Dermis blood vessel endothelial cell (primary cell): Measurements from ENCODE around the gene FAM50A. TPM values are rescaled to one million over a fixed set of nuclear protein-coding genes. Genes with fewer than 3 reads are reported as not detected.

ENCODE experiments used
- DNase-seq: peaks from one replicate; pipeline ENCODE4 v3.0.0; 2010
- total RNA-seq: library from RNA; depleted of rRNA; stranded (reverse); fragments of >200 nt; gene quantifications from 2 replicates; pipeline ENCODE4 v1.2.3, GENCODE V29; 2014

Gene FAM50A
- total RNA-seq, 1 donor from 2014 or later = 58.0 TPM

DNA sequence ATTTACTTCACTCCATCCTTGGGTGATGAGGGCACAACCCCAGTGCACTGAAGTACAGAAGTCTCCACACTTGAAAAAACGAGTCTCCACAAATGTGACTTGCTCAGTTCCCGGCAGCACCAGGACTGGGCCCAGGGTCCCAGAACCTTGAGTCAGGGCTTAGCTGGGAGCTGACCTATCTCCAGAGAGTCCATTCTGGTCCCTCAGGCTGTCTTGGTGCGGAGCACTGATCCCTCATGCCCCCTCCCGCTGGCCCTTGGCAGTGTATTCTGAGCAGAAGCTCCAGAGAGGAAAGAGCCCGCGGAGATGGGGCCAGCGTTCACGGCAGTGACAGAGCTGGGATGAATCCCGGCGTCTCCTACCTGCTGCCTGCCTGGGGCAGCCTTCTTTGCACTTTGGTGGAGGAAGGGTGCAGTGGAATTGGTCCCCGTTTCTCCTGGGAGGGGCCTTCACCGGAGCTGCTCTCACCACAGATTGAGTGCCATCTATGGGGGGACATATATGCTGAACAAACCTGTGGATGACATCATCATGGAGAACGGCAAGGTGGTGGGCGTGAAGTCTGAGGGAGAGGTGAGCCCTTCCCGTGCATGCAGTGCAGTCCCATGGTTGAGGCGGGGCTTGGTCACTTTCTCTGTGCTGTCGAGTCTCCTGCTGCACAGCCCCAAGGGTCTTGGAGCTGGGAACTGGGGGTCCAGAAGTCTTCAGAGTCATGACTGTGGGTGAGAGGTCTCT is 3.2 kb upstream of the FAM50A start:
- DNase-seq = no peak

DNA sequence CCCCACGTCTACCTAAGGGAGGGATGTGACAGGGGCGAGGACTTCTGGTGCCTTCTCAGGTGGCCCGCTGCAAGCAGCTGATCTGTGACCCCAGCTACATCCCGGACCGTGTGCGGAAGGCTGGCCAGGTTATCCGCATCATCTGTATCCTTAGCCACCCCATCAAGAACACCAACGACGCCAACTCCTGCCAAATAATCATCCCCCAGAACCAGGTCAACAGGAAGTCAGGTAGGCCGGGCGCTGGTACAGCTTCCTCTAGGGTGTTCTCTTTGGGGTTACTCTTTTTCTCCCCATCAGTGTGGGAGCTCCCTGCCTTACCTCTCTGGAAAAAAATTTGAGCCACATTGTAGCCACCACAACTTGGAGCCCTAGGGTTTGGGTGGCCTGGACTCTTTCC is 2.4 kb upstream of the FAM50A start:
- no peak for DNase-seq

DNA sequence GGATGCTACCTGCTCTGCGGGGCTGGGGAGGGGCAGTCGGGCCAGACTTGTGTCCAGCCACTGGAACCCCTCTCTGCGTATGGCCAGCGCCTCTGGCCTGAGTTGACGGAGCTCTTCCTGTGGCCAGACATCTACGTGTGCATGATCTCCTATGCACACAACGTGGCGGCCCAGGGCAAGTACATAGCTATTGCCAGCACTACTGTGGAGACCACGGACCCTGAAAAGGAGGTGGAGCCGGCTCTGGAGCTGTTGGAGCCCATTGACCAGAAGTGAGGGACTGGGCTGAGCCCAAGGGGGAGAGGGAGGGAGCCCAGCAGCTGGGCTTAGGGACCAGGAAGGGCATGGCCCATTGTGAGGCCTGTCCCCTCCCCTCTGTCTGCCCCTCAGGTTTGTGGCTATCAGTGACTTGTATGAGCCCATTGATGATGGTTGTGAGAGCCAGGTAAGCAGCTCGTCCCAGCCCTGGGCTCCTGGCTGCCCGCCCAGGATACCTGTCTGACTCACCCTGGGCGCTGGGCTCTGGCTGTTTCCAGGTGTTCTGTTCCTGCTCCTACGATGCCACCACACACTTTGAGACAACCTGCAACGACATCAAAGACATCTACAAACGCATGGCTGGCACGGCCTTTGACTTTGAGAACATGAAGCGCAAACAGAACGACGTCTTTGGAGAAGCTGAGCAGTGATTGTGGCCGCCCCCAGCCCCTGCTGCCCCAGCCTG is 1.8 kb upstream of the FAM50A start:
- DNase-seq = no peak

- DNase-seq = peak; percentile 9
These were observed 446 bp upstream of the FAM50A start for GRCh38 chrX:154443479-154443910.

DNA sequence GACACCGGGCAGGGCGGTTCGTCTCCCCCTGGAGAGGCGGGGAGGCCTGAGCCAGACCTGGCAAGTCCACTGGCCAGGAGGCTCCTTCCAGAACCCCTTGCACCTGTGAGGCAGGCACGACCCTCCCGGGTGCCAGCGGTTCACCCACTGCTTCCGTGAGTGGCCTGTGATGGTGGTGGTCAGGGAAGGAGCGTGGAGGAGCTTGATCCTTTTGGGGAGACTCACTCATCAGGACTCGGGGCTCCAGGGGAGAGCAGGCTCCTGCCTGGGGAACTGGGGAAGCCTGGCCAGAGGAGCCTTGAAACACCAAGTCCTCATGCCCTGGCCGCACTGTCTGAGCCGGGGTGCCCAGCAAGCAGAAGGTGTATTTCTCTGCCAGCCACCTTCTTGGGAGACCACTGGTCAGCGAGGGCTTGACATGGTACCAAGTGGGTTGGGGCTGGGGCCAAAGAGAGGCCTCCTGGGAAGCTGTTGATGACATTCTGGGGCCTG is 860 bp downstream of the FAM50A start:
- DNase-seq = peak; percentile 13

- no peak for DNase-seq
These were observed 1.8 kb downstream of the FAM50A start for GRCh38 chrX:154445776-154446175.

GRCh38 chrX:154446430-154446829 is 2.5 kb downstream of the FAM50A start:
- no peak for DNase-seq

DNA sequence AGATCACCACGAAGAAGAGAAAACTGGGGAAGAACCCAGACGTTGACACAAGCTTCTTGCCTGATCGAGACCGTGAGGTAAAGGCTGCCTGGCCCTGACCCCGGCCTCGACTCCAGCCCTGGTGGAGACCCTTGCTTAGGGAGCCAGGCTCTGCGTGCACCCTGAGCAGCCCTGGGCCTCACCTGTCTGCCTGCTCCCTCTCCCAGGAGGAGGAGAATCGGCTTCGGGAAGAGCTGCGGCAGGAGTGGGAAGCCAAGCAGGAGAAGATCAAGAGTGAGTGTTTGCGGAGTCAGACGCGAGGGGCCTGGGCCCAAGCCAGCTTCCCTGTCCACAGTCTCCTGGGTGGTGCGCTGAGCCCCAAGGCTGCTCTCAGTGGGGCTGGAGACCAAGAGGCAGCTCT is 4.5 kb downstream of the FAM50A start:
- no peak for DNase-seq

DNA sequence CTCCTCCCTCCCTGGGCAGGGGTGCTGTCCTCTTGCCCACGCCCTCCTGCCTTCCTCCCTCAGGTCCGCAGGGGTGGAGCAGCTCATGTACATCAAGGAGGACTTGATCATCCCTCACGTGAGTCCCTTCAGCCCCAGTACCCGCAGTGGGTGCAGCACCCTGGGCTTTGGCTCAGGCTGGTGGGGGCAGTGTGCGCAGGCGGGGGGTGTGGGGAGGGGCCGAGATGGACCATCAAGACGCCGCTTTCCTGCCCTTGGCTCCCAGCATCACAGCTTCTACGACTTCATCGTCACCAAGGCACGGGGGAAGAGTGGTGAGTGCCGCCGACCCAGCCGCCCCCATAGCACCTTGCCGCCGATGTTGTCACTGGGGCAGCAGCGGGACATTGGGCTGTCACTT is 5.7 kb downstream of the FAM50A start:
- DNase-seq = no peak

- DNase-seq = no peak
These were observed 6.4 kb downstream of the FAM50A start for GRCh38 chrX:154450312-154450711.

- DNase-seq = no peak
These were observed 8.9 kb downstream of the FAM50A start for GRCh38 chrX:154452823-154453222.

DNA sequence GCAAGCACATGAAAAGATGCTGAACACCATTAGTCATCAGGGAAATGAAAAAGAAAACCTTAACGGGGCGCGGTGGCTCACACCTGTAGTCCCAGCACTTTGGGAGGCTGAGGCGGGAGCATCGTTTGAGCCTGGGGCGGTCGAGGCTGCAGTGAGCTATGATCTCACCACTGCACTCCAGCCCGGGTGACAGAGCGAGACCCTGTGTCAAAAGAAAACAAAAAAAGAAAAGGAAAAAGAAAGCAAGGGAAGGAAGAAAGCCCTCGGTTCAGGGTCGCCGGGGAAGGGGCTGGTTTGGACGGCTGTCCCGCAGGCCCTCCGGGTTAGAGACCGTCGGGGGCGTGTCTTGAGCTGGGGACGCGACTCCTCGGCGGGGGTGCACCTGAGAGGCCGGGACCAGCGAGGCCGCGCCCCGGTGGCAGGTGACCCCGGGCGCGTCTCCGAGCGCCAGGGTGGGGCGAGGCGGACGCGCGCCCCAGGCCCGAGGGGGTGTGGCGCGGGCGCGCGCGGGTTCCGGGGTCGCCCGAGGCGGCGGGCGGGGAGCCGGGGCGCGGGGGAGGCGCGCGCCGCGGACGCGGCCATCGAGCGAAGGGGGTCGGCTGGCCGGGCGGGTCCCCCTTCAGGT is 13.7 kb downstream of the FAM50A start:
- peak; percentile 24 for DNase-seq

- DNase-seq = peak; percentile 42
These were observed 14.4 kb downstream of the FAM50A start, which contains the start of gene PLXNA3 for GRCh38 chrX:154458116-154458953. TSS of gene PLXNA3 (plus strand) at chrX:154458281. CDS start at chrX:154460184, 1,903 bp downstream.

GRCh38 chrX:154458954-154459778 is 15.2 kb downstream of the FAM50A start:
- peak; percentile 17 for DNase-seq

DNA sequence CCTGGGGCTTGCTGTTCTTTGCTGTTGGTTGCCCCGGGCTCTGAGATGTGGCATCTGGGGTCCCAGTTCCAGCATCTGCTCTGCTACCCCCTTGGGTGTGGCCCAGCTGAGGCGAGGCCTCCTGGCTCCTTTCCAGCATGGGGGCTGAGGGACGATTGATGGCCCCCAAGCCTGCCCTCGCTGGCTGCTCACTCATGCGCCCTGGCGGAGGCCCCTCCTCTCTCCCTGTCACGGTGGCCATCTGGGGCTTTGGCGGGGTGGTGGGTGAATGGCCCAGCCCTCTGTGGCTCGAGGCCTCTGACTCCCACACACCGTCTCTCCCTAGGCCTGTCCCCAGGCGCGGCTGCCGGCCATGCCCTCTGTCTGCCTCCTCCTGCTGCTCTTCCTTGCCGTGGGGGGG is 15.9 kb downstream of the FAM50A start:
- DNase-seq = no peak

- no peak for DNase-seq
These were observed 16.4 kb downstream of the FAM50A start for GRCh38 chrX:154460326-154460725.

- DNase-seq = no peak
These were observed 18.5 kb downstream of the FAM50A start for GRCh38 chrX:154462396-154462795.

DNA sequence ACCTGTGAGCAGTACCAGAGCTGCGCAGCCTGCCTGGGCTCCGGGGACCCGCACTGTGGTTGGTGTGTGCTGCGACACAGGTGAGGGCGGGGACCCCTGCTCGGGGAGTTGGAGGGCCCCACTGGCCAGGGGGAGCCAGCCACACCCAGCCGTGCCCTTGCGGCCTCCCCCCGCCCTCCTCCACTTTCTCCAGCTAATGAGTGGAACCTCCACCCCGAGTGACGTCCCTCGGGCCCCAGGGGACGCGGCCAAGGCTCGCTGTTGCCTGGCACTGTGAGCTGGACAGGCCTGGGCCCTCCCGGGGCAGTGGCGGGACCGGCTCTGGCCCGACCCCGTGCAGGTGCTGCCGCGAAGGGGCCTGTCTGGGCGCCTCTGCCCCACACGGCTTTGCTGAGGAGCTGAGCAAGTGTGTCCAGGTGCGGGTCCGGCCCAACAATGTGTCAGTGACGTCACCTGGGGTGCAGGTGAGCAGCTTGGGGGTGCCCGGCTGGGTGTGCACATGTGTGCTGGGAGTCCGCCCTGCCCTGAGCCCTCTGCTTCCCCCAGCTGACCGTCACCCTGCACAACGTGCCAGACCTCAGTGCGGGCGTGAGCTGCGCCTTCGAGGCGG is 19.8 kb downstream of the FAM50A start:
- no peak for DNase-seq

- DNase-seq = no peak
These were observed 20.9 kb downstream of the FAM50A start for GRCh38 chrX:154464806-154465365.

DNA sequence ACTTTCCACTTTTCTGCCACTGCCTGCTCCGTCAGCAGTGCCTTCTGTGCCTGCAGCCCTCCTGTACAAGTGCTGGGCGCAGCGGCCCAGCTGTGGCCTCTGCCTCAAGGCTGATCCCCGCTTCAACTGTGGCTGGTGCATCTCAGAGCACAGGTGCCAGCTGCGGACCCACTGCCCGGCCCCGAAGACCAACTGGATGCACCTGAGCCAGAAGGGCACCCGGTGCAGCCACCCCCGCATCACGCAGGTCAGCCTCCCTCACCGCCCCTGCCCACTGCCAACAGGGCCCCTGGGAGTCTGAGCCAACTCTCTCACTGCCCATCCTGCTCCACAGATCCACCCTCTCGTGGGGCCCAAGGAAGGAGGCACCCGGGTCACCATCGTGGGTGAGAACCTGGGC is 21.7 kb downstream of the FAM50A start:
- no peak for DNase-seq

DNA sequence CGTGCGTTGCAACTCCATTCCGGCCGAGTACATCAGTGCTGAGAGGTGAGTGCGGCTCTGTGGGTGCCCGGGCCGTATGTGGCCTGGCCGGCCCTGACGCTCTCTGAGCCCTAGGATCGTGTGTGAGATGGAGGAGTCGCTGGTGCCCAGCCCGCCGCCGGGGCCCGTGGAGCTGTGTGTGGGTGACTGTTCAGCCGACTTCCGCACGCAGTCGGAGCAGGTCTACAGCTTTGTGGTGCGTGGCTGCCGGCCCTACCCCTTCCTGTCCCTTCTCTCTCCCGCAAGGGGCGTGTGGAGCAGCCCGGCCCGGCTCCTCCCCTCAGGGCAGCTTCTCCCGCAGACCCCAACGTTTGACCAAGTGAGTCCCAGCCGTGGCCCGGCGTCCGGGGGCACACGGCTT is 22.1 kb downstream of the FAM50A start:
- DNase-seq = no peak
